Neural progenitor cell (in vitro differentiated cells): Measurements from ENCODE around the gene PI3.

Source experiments
- CTCF ChIP-seq: fragments of 200-600 bp; sonication (generic); IDR thresholded peaks from 2 replicates; pipeline ENCODE4 v1.5.1; 2017; ENCODE audit warnings: antibody characterized with exemption, mild to moderate bottlenecking
- EZH2phosphoT487 ChIP-seq: fragments of 200-600 bp; sonication (generic); IDR thresholded peaks from 2 replicates; pipeline ENCODE4 v1.6.1; 2017; ENCODE audit warnings: antibody characterized with exemption

GRCh38 chr20:45149062-45149461, 25.6 kb upstream of the PI3 start:
- TF ChIP-seq CTCF = no peak
- TF ChIP-seq EZH2phosphoT487 = no peak
